Activated gamma-delta T cell (primary cell): ENCODE data around the gene HMX1.

Source experiments
- DNase-seq: peaks from one replicate; lab custom pipeline; 2025; lab: John Stamatoyannopoulos, UW

The HMX1 gene

DNA sequence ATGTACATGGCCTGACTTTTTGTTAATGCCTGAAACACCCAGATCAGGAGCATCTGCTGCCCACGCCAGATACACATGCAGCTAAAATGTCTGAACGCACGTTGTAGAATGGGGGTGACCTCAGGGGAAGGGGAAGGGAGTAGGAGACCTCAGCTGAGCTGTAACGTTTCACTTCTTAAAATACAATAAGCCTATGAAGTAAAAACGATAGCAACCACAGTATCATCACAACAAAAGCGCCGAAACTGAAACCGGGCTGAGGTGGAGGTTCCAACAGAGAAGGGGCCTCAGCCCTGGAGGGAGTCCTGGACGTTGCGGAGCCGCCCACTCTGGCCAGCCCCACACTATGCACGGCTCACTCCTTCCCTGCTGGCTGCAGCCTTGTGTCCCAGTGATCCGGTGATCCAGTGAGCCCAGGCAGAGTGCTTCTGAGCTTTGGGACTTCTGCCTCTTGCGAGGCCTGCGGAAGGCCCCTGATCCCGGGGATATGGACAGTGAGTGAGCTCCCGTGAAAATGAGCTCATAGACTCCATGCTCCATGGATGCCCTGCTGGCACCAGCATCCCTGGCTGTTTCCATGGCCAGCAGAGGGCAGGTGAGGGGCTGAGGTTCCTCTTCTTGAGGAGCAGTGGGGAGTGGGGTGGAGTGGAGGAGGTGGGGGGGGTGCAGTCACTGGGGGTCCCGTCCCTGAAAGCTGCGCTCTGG, 52.0 kb downstream of the HMX1 start:
- no peak for DNase-seq

DNA sequence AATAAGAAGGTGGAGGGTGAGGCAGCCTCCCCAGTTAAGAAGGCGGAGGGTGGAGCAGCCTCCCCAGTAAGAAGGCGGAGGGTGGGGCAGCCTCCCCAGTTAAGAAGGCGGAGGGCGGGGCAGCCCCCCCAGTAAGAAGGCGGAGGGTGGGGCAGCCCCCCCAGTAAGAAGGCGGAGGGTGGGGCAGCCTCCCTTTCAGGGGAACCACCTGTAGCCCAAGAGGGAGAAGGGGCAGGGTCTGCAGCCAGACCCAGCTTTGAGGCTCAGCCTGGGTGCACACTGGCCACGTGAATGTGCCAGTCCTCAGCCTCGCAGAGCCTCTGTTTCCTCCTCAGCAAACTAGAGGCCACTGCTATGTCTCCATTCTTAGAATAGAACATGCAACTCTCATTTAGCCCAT, 52.6 kb downstream of the HMX1 start:
- DNase-seq = no peak

DNA sequence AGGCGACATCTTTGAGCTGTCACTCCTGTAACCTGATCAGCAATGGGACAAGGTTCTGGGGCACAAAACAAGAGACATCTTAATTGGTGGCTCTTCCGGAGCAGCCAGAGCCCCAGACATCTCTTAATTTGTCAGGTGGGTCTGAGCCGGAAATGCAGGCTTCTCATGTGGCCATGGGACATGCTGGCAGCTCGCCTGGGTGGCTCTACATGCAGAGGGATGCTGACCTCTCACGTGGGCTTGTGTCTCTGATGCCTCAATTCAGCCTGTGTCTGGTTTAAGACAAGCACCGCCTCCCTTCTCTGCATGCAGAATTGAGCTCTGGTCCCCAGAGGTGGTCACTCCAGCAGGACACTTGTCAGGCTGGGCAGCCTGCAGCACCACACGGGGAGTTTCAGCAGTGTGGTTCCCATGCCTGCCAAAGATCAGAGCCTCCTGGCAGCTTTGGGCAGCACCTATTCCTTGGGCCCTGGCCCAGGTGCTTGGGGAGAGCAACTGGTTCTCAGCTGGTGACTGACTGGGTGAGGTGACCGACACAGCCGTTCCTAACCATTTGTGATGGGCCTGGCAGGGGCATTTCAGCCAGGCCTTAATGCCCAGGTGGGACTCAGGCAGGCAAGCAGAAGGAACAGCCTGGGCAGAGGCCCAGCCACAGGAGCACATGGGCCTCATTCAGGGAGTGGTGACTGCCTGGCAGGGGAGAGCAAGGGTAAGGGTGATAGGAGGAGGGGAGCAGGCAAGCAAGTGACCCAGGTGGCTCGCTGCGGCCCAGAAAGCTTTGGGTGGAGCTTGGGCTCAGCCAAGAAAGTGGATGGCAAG, 53.4 kb downstream of the HMX1 start:
- no peak for DNase-seq

DNA sequence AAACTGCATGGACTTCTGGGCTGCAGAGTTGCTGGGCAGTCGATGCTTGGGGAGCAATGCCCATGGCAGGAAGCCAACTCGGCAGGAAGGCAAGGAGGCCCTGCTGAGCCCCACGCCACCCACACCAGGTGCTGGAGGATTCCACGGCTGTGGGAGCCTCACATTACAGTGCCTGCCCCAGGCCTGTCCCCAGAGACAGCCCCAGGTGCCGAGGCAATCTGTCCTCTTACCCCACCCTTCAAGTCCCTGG, 53.9 kb downstream of the HMX1 start:
- DNase-seq = no peak

DNA sequence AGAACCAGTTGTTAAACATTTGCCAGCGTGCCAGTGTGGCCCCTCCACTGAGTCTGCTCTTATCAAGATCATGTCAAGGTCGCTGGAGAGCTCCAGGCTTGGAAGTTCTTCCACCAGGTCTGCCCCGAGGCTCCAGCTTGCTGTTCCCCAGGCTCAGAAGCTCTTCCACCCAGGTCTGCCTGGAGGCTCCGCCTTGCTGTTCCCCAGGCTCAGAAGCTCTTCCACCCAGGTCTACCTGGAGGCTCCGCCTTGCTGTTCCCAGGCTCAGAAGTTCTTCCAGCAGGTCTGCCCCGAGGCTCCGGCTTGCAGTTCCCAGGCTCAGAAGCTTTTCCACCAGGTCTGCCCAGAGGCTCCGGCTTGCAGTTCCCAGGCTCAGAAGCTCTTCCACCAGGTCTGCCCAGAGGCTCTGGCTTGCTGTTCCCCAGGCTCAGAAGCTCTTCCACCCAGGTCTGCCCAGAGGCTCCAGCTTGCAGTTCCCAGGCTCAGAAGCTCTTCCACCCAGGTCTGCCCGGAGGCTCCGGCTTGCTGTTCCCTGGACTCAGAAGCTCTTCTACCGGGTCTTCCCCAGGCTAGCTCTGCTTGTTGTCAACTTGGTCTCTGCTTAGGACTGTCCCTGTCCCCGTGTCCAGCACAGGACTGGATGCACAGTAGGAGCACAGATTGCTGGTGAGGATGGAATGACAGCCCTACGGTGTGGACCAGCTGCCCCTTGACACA, 54.4 kb downstream of the HMX1 start:
- DNase-seq = no peak
